ENCODE results near the gene AP3M1.

DNA sequence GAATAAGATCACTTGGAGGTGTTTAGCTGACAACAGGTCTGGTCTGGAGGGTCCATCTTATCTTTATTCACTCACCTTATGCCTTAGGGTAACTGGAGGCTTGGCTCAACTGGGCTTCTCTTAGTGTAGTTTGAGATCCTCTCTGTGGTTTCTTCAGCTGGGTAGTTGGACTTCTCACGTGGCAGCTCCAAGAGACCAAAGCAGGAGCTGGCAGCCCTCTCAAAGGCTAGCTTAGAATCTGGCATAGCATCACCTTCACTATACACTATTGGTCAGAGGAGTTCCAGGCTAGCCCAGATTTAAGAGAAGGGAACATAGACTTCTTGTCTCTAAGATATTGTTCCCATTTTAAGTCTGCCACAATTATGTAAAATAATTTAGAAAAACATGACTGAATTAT lies 16.8 kb upstream of the AP3M1 start:
- TF ChIP-seq, protein P1, sequence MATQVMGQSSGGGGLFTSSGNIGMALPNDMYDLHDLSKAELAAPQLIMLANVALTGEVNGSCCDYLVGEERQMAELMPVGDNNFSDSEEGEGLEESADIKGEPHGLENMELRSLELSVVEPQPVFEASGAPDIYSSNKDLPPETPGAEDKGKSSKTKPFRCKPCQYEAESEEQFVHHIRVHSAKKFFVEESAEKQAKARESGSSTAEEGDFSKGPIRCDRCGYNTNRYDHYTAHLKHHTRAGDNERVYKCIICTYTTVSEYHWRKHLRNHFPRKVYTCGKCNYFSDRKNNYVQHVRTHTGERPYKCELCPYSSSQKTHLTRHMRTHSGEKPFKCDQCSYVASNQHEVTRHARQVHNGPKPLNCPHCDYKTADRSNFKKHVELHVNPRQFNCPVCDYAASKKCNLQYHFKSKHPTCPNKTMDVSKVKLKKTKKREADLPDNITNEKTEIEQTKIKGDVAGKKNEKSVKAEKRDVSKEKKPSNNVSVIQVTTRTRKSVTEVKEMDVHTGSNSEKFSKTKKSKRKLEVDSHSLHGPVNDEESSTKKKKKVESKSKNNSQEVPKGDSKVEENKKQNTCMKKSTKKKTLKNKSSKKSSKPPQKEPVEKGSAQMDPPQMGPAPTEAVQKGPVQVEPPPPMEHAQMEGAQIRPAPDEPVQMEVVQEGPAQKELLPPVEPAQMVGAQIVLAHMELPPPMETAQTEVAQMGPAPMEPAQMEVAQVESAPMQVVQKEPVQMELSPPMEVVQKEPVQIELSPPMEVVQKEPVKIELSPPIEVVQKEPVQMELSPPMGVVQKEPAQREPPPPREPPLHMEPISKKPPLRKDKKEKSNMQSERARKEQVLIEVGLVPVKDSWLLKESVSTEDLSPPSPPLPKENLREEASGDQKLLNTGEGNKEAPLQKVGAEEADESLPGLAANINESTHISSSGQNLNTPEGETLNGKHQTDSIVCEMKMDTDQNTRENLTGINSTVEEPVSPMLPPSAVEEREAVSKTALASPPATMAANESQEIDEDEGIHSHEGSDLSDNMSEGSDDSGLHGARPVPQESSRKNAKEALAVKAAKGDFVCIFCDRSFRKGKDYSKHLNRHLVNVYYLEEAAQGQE (IDR thresholded peaks at IDR 0.05; ENCODE audit: low read depth): no peak
- TF ChIP-seq, protein P2, sequence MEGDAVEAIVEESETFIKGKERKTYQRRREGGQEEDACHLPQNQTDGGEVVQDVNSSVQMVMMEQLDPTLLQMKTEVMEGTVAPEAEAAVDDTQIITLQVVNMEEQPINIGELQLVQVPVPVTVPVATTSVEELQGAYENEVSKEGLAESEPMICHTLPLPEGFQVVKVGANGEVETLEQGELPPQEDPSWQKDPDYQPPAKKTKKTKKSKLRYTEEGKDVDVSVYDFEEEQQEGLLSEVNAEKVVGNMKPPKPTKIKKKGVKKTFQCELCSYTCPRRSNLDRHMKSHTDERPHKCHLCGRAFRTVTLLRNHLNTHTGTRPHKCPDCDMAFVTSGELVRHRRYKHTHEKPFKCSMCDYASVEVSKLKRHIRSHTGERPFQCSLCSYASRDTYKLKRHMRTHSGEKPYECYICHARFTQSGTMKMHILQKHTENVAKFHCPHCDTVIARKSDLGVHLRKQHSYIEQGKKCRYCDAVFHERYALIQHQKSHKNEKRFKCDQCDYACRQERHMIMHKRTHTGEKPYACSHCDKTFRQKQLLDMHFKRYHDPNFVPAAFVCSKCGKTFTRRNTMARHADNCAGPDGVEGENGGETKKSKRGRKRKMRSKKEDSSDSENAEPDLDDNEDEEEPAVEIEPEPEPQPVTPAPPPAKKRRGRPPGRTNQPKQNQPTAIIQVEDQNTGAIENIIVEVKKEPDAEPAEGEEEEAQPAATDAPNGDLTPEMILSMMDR (IDR thresholded peaks at IDR 0.05 in 2 of 3, conservative IDR thresholded peaks at IDR 0.05 in 1 of 3; ENCODE audit: borderline replicate concordance in 1 of 3, insufficient read depth in 1 of 3, low read depth in 2 of 3, low read length in 2 of 3): no peak
- TF ChIP-seq RAD21 (IDR thresholded peaks at IDR 0.05; ENCODE audit: low read depth) (no peak), JUND (IDR thresholded peaks at IDR 0.05) (no peak), SIN3A (IDR thresholded peaks at IDR 0.05; ENCODE audit: low read depth) (no peak), SRF (IDR thresholded peaks at IDR 0.05; ENCODE audit: low read depth) (no peak), POLR2A (IDR thresholded peaks at IDR 0.05; ENCODE audit: borderline replicate concordance, extremely low read depth, insufficient read depth, insufficient read length) (no peak), EZH2 (IDR thresholded peaks at IDR 0.05) (no peak), ELF1 (IDR thresholded peaks at IDR 0.05; ENCODE audit: borderline replicate concordance, low read depth) (no peak), EZH2phosphoT487 (IDR thresholded peaks at IDR 0.05; ENCODE audit: borderline replicate concordance) (no peak), TCF7L2 (IDR thresholded peaks at IDR 0.05; ENCODE audit: borderline replicate concordance, extremely low read depth, insufficient read depth, insufficient read length) (no peak)
- TF ChIP-seq, protein P3, sequence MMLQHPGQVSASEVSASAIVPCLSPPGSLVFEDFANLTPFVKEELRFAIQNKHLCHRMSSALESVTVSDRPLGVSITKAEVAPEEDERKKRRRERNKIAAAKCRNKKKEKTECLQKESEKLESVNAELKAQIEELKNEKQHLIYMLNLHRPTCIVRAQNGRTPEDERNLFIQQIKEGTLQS (IDR thresholded peaks at IDR 0.05): no peak

Measured in HCT116 (cell line).